GM21717 (cell line): ENCODE results near the gene SCGB3A2.

Experiments
- ATAC-seq: cut with Tn5 transposase; IDR thresholded peaks from one replicate; pipeline ENCODE4 v1.9.1; 2021; ENCODE audit warnings: mild to moderate bottlenecking, moderate library complexity; ENCODE audit not compliant: unreplicated experiment

SCGB3A2 gene

DNA sequence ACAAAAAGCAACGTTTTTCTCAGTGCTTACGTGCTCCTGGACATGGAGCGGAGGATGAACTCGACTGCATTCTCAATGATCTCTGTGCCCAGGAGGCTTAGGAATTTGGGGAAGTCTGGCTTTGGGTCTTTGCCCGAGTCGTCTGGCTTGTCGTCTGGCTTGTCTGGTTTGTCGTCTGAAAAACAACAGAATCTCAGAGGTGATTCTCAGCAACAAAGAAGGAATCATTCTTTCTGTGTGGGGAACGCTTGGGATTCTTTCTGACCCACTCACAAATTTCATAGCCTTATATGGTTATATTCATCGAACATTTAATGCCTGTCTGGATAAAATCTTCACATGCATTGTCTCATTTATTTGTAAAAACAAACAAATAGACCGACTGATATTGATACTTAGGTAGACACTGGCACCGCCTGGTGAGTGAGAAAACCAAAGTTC is 23.1 kb downstream of the SCGB3A2 start:
- no peak for ATAC-seq

- ATAC-seq, result no peak
These were observed 24.2 kb downstream of the SCGB3A2 start for GRCh38 chr5:147902609-147903115.

DNA sequence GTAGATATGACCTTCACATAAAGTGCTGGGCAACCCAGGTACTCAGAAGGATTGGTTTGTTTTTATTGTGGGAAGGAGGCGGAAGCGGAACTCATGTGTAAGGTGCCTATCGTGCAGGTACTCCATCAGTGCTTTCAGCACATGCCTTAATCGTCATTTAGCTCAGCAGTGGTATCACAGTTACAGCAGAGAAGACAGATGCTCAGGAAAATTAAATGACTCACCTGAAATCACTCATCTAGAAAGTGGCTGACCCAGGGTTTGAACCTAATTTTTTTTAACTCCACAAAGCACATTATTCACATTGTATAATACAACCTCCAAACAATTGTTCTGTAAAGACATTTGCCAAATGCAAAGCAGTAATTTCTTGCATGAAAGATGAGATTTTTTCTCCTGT is 25.6 kb downstream of the SCGB3A2 start:
- no peak for ATAC-seq

DNA sequence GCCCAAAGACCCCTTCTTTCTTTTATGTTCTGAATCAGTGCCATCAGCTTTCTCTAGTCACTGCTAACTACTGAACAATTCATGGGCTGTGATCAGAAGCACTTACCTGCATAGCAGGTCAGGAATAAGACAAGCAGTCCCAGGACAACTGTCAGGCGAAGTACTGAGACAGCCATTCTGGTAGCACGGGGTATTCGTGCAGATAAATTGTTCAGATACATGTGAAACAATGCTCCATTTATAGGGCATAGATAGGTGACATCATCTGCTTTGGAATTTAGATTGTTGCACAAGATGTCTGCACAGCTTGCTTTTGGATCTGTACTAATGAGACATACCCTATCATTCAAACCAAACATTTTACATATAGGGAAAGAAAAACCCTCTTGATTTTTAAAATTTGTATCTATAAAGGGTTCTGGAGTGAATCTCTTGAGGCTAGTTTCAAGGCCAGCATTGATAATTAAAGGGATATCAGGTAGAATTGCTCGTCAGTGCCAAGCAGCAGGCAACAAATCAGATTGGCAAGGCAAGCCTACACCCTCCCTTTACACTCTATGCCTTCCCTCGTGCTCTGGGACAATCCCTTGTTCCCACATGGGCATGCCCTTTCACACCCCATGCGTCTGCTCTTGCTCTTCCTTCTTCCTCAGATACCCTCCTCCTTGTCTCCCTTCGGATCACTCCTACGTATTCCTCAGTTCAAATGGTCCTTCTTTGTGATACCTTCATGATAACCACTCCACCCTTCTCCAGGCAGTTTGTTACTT is 28.0 kb downstream of the SCGB3A2 start, which contains the start of gene C5orf46:
Gene C5orf46 (minus strand): TSS at position 213 of the 770 bp plus-strand sequence. CDS start 37 bp downstream, at position 176.
- ATAC-seq, result no peak

- no peak for ATAC-seq
These were observed 32.9 kb downstream of the SCGB3A2 start for GRCh38 chr5:147911427-147911826.

GRCh38 chr5:147912011-147912410 is 33.5 kb downstream of the SCGB3A2 start:
- no peak for ATAC-seq

- ATAC-seq, result no peak
These were observed 35.3 kb downstream of the SCGB3A2 start for GRCh38 chr5:147913786-147914185.

GRCh38 chr5:147918101-147918685 is 39.7 kb downstream of the SCGB3A2 start:
- no peak for ATAC-seq

- ATAC-seq, result no peak
These were observed 40.4 kb downstream of the SCGB3A2 start for GRCh38 chr5:147918899-147919298.

DNA sequence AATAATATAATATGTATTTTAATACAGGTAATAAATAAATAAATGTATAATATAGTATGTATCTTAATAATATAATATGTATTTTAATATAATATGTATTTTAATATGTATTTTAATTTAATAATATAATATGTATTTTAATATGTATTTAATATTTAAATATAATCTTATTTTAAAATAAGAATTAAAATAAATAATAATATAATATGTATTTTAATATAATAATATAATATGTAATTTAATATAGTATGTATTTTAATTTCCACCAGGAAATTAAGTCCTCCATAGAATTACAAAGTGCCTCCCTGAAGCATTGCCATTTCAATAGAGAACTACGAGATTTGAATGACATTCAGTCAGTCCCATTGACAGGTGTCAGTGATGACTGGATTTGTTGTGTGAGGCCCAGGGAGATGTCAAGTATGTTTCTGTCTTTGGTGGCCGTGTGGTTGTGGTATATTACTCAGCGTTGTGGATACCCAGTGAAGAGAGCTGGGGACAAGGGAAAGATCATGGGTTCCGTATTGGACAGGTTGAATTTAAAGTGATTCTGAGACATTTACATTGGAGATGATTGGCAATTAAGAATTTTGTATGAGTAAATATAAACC is 42.0 kb downstream of the SCGB3A2 start:
- no peak for ATAC-seq

DNA sequence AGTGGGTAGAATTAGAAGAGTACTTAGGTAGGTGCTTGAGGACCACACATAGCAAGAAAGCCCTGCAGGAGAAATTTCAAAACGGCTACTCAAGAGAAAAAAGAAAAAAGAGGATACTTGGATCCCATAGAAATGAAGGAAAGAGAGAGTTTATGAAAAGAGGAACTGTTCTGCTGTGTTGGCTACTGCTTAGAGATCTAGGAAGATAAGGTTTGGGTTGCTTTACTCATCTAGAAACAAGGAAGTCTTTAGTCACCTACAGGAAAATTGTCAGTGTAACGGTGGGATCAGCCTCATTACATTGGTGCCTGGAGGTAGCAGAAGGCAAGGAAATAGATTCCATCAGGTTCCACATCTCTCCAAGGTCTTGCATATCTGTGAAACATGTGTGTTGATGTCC is 42.6 kb downstream of the SCGB3A2 start:
- ATAC-seq, result no peak

- ATAC-seq, result no peak
These were observed 46.5 kb downstream of the SCGB3A2 start for GRCh38 chr5:147925020-147925419.

DNA sequence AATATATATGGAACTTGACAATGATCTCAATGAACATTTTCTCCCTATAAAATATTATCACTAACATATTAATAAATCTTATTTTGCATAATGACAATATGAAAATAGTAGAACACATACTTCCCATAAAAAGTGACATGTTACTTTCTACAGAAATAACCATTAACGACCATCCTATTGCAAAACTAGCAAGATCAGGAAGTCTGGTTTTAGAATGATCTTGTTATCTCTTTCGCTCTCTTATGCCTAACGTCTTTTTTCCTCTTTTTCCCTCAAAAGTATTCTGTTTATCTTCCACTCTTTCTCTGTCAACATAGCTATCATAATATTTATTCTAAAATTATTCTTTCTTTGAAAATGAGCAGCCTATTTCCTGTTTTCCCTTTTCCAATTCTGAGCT is 49.4 kb downstream of the SCGB3A2 start:
- ATAC-seq, result no peak

GRCh38 chr5:147930769-147931168 is 52.3 kb downstream of the SCGB3A2 start:
- peak; percentile 90 for ATAC-seq
